HG02588 (cell line): Measurements from ENCODE around the gene OR2B2.

Experiments used
- ATAC-seq: cut with Tn5 transposase; IDR thresholded peaks from one replicate; pipeline ENCODE4 v1.9.1; 2021; ENCODE audit warnings: mild to moderate bottlenecking, moderate library complexity; ENCODE audit not compliant: unreplicated experiment

The OR2B2 gene

DNA sequence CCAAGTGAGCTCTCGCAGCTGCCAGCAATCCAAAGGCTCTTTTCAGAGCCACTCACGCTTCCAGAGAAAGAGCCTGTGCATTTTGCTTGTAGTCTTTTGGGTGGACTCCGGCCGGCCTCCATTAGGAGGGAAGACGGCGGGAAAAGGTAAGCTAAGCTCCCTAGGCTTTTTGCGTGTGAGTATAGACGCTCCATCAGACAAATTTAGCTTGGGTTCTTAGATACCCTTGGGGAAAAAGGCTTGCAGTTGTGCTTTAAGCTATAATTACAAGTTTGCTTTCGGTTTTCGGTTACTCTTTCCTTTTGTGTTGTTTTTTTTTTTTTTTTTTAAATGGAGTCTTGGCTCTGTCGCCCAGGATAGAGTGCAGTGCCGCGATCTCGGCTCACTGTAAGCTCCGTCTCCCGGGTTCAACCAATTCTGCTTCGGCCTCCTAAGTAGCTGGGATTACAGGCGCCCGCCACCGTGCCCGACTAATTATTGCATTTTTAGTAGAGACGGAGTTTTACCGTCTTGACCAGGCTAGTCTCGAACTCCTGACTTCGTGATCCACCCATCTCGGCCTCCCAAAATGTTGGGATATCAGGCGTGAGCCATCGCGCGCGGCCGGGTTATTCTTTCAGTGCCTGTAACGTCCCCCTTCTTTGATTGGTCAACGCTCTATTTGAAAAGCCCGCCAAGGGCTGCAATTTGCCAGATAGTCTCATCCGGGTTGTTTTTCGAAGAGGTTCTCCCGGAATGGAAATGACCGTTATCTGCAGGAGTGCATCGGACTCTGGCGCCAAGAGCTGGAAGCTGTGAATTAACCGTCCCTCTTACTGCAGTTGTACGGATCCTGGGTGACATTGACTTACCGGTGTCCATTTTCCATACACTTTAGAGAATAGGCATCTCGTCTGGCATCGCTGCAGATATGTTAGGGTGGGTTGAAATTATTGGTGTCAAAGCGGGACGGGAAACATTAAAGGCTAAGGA lies 18.1 kb downstream of the OR2B2 start:
- ATAC-seq = peak; percentile 17

DNA sequence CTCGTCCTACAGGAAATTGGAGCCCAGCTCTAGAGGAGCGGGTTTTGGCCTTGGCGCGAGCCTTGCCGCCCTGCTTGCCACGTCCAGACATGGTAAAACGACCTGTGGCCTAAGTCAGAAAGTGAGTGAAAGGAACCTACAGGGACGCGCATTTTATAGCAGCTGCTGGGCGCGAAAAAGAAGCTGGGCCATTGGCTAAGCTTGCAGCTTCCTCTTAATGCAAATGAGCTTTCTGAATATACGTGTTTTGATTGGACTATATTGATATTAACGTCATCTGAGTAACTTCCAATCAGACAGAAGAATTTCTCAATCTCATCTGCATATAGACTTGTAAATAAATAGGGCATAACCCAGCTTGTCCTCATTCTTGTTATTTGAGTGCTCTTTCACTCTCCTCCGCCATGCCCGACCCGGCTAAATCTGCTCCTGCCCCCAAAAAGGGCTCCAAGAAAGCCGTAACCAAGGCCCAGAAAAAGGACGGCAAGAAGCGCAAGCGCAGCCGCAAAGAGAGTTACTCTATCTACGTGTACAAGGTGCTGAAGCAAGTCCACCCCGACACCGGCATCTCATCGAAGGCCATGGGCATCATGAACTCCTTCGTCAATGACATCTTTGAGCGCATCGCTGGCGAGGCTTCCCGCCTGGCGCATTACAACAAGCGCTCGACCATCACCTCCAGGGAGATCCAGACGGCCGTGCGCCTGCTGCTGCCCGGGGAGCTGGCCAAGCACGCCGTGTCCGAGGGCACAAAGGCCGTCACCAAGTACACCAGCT lies 18.9 kb downstream of the OR2B2 start:
- ATAC-seq = peak; percentile 52

DNA sequence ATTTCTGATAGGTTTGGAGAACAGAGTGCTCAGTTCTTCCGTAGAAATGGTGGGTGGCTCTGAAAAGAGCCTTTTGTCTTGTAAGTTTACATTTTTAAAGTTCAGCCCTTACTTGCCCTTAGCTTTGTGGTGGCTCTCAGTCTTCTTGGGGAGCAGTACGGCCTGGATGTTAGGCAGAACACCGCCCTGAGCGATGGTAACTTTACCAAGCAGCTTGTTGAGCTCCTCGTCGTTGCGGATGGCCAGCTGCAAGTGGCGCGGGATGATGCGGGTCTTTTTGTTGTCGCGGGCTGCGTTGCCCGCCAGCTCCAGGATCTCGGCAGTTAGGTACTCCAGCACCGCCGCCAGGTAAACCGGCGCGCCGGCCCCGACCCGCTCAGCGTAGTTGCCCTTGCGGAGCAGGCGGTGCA lies 19.5 kb downstream of the OR2B2 start:
- no peak for ATAC-seq

DNA sequence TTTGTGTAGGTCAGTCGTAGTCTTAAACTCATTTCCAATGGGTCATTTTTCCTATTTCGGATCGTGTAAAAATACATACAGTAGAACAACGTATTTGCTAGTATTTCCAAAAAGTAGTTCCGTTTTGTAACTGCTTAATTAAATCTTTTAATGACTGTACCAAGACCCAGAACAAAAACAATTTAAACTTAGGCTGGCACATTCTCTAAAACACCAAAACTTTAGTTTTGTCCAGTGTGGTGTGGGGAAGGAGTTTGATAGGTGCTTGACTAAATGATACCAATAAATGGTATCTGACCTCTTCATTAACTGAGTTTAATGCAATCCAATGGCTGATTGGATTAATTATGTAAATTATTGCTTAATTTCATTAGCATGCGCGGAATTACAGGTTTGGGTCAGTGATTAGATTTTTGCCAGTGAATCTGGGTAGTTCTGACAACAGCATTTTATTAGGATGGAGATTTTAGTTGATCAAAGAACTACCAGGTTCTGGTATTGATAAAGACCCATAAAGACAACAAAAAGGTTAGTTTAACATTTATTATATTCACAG lies 20.8 kb downstream of the OR2B2 start:
- ATAC-seq = no peak

DNA sequence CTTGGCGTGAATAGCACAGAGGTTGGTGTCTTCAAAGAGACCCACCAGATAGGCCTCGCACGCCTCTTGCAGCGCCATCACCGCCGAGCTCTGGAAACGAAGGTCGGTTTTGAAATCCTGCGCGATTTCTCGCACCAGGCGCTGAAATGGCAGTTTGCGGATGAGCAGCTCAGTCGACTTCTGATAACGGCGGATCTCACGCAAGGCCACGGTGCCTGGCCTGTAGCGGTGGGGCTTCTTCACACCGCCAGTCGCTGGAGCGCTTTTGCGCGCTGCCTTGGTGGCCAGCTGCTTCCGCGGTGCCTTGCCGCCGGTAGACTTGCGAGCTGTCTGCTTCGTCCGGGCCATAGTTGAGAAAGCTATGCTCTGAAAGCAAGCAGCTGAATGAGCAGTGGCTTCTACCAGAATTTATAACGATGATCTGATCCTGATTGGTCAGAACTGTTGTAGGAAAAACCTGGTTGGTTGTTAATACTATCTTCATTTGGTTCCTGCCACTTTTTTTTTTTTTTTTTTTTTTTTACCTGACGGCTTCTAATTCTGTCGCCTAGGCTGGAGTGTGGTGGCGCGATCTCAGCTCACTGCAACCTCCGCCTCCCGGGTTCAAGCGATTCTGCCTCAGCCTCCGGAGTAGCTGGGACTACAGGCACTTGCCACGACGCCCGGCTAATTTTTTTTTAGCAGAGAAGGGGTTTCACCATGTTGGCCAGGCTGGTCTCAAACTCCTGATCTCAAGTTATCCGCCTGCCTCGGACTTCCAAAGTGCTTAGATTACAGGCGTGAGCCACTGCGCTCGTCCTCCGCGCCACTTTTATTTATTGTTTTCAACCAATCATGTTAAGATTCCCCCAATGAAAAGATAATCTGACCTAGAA lies 21.5 kb downstream of the OR2B2 start:
- ATAC-seq = peak; percentile 43

DNA sequence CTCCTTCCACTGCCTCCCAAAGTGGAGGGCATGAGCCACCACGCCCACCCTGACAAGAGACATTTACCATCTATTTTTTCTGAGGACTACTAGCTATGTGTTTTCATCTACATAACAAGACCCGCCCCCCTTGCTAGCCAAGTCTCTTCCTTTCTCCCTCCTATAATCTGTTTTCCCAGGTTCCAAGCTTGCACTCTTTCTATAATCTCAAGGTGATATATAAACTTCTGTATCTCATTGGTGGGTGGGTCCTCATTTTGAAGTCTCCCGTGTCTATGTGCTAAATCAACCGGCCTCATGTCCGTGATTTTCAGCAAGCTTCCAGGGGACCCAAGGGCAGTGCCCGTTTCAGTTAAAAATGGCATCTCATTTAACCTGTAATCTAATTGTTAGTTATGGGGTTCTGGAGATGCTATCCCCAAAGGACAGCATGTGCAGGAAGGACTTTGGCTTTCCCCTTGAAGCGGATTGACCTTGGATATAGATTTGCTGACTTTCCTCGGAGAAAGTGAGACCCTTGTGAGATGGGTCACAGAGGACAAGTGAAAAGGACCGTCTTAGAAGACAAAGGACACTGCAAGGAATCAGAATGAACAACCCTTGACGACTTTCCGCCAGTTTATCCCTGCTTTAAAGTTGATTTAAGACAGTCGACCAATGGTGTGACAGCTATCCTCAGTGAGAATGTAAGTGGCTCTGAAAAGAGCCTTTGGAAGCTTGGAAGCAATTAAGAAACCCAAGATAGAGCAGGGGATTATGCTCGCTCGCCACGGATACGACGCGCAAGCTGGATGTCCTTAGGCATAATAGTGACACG lies 22.4 kb downstream of the OR2B2 start:
- ATAC-seq = no peak

DNA sequence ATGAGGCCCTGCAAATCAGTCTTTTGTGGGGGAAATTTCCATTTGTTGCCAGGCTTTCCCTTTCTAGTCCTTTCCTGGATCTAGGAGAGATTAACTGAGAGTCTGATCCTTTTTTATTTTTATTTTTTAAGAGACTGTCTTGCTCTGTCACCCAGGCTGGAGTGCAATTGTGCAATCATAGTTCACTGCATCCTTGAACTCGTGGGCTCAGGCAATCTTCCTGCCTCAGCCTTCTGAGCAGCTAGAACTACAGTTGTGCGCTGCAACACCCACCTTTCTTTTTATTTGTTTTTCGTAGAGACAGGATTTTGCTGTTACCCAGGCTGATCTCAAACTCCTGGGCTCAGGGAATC lies 22.9 kb downstream of the OR2B2 start:
- ATAC-seq = no peak

DNA sequence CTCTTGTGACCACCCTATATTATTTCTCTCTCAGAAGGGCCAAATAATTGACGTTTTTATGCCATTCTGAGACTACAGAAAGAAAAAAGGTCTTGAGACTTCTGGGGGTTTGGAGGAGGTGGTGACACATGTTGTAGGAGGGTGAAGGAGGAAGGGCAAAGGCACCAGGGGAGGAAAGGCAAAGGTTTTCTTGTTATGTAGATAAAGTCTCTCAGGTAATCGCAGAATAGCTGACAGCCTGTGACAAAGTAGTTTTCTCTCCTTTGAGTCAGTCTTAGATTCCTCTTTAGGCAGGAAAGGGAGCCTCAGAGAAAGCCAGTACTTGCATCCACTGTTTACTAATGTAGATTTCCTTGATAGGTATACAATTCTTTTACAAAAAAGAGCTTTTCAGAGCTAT lies 23.6 kb downstream of the OR2B2 start:
- no peak for ATAC-seq

DNA sequence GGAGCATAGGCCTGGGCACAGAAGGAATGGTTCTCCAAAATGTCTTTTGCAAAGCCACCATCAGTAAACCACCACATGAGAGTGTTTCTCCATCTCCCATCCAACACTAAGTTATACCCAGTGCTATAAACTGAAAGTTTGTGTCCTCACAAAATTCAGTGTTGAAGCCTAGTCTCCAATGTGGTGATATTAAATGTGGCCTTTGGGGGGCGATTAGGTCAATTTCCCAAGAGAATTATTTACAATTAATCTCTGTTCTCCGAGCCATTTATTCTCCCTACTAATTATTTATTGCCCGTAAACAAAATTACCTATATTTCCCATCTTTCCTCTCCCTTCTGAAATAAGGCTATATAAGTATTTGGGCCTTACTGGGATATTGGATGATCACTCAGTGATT lies 26.1 kb downstream of the OR2B2 start:
- ATAC-seq = no peak

DNA sequence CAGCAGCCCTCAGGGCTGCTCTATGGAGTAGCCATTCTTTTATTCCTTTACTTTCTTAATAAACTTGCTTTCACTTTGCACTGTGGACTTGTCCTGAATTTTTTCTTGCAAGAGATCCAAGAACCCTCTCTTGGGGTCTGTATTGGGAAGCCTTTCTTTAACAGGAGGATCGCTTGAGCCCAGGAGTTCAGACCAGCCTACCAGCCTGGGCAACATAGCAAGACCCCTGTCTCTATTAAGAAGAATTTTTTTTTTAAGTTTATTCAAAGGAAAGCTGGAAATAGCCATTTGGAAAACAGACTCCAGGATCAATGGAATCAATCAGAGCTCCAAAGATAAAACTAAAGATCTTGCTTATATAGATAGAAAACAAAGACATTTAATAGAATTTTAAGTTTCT lies 29.1 kb downstream of the OR2B2 start:
- ATAC-seq = no peak

DNA sequence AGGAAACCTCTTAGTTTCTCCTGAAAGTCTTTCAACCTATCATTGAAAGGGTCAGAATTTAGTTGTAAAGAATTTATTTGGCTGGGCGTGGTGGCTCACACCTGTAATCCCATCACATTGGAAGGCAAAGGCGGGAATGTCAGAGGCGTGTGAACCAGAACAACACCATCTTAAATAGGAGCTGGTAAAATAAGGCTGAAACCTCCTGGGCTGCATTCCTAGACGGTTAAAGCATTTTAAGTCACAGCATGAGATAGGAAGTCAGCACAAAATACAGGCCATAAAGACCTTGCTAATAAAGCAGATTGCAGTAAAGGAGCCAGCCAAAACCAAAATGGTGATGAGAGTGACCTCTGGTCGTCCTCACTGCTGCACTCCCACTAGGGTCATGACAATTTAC lies 29.6 kb downstream of the OR2B2 start:
- no peak for ATAC-seq

DNA sequence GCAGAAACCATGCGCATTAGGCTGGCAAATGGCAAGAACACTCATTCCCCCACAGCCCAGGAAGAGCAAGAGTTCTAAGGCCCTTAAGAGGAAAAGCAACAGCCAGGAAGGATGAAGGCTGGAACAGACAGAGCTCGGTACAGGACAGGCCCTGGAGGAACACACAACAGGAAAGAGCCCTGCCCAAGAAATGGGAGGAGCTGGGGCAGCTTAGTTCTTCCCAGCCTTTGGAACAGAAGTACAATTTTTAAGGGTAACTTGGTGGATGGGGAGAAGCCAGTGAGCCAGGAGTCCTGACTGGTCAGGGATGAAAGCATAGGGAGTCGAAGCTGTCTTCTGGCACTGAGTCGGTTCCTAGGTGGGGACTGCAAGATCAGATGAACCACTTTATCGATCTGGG lies 32.4 kb downstream of the OR2B2 start:
- no peak for ATAC-seq

DNA sequence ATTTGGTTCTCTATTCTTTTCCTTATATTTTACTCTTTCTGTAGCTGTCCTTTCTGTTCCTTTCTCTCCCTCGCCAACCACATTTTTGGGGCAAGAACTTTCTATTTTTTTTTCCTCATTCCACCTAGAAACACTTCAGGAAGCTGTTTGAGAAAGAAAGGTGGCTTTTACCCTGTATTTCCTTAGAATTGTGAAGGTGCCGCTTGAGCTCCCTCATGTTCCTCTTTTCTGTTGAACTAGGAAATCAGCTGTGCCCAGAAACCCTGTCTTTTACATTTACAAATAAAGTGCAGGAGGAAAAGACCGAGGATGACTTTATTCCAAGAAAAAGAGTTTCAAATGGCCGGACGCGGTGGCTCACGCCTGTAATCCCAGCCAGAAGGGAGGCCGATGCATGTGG lies 38.2 kb downstream of the OR2B2 start:
- no peak for ATAC-seq

DNA sequence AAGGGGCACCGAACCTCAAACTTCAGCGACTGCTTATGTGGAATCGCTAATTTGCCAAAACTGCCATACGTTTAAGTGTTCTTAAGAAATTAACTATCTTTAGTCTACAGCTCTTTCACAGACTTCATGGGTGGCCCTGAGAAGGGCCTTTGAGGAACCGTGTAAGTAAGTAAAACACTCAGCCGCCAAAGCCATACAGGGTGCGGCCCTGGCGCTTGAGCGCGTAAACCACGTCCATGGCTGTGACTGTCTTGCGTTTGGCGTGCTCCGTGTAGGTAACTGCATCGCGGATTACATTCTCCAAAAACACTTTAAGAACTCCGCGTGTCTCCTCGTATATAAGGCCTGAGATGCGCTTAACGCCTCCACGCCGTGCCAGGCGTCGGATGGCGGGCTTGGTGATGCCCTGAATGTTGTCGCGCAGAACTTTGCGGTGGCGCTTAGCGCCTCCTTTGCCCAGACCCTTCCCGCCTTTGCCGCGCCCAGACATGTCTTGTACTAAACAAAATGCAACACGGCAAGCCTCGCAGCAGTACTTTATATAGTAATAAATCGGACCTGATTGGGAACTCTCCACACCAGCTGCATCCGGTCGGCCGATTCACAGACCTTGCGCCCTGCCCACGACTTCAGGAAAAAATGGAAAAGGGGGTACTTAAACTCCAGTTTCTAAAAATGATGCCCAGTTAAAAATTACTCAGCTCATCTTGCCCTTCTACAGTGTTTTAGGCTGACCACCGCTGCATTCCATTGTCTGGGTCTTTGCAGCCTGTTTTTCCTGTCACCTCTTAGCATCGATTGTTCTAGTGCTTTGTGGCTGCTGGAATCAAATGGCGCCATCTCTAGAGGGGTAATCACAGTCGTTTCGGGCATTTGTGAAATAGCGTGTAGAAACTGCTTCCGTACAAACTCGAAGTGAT lies 38.9 kb downstream of the OR2B2 start:
- no peak for ATAC-seq

DNA sequence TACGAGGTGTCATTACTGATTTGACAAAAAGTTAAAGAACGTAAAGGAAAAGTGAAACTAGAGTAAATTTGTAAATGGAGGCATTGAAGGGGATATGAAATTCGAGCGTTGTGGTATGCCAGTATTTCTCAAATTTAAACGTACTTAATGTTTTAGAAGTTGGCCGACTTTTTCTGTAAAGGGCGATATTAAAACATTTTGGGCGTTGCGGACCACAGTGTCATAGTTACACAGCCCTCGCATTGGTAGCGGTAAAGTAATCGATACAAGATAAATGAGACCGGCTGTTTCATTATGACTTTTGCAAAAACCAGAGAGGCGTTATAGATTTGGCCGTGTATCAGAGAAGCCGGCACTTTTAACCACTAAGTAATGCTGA lies 39.6 kb downstream of the OR2B2 start:
- no peak for ATAC-seq

DNA sequence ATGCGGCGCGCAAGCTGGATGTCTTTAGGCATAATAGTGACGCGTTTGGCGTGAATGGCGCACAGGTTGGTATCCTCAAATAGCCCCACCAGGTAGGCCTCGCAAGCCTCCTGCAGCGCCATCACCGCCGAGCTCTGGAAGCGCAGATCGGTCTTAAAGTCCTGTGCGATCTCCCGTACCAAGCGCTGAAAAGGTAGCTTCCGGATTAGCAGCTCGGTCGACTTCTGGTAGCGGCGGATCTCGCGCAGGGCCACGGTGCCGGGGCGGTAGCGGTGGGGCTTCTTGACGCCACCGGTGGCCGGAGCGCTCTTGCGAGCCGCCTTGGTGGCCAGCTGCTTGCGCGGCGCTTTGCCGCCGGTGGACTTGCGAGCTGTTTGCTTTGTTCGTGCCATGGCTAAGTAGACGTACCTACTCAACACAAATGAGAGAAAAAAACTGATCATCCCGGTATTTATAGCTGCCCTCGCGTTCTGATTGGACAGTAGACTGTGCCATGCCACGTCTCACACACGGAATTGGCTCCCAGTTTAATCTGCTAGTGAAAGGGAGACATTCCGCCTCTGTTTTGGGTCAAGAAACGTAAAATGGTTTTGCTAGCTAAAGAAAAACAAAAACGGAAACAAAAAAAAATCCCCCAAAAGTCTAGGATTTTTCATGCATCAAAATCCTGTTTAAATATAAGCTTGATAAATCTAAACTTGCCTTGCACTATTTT lies 40.1 kb downstream of the OR2B2 start:
- ATAC-seq = peak; percentile 52

DNA sequence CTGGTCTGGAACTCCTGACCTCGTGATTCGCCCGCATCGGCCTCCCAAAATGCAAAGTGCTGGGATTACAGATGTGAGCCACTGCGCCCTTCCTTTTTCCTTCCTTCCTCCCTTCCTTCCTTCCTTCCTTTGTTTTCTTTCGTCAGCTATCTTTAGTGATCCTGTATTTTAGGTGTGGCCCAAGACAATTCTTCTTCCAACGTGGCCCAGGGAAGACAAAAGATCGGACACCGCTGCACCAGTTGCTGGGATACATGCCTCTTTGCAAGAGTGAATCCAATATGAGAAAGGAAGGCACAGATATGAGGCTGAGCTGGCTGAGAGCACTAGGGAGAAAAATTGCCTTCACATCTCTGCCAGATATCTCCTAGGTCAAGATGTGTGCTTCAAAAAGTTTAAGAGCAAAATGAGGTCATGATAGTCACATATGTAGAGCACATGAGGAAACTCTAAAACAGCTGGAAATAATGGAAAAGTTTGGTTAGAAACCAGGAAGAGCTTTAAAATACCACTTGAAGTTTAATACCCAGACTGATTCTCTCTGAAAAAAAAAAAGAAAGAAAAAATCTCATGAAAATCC lies 41.8 kb downstream of the OR2B2 start:
- ATAC-seq = no peak

DNA sequence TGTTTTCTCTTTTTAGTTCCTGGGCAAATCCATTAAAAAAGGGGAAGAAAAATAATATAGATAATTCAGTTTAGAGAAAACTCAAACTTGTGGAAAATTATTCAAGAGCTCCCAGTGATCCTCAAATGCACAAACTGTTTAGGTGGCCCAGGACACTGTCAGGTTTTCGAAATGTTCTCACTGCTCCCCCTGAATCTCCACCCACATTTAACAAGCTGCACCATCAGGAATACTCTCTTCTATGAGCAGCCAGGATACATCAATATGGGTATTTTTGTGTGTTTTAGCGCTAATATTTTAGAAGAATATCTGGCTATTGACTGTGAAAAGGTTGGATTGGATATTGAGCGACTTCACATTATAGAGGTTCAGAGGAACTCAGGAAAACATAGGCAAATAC lies 43.9 kb downstream of the OR2B2 start:
- no peak for ATAC-seq
